Duodenal mucosa (tissue), 2 donors: ENCODE results near the gene ZBTB47.

ENCODE experiments used
- H3K27ac ChIP-seq: one replicate; pipeline ENCODE4 v1.7.0; 2013; ENCODE audit warnings: low read depth, low read length
- H3K27me3 ChIP-seq, 2 donors: one replicate each; pipeline ENCODE4 v1.7.0; 2013; ENCODE audit warnings: low read length in 2 of 2, control low read depth in 1 of 2; ENCODE audit not compliant: insufficient read depth in 2 of 2, control insufficient read depth in 1 of 2
- H3K36me3 ChIP-seq, 2 donors: one replicate each; pipeline ENCODE4 v1.7.0; 2013; ENCODE audit warnings: low read length in 2 of 2, control low read depth in 1 of 2; ENCODE audit not compliant: insufficient read depth in 2 of 2, control insufficient read depth in 1 of 2
- H3K4me1 ChIP-seq, 2 donors: one replicate each; pipeline ENCODE4 v1.7.0; 2013; ENCODE audit warnings: low read length in 2 of 2, control low read depth in 1 of 2; ENCODE audit not compliant: insufficient read depth in 2 of 2, control insufficient read depth in 1 of 2
- H3K4me3 ChIP-seq, 2 donors: one replicate each; pipeline ENCODE4 v1.7.0; 2013; ENCODE audit warnings: low read length in 2 of 2, low read depth in 1 of 2
- H3K9ac ChIP-seq, 2 donors: one replicate each; pipeline ENCODE4 v1.7.0; 2013; ENCODE audit warnings: low read length in 2 of 2, low read depth in 1 of 2
- H3K9me3 ChIP-seq, 2 donors: one replicate each; pipeline ENCODE4 v1.7.0; 2013; ENCODE audit warnings: low read length in 2 of 2, control low read depth in 1 of 2; ENCODE audit not compliant: control insufficient read depth in 1 of 2

Gene ZBTB47

GRCh38 chr3:42658771-42659390 lies 5.4 kb downstream of the ZBTB47 start:
- Histone ChIP-seq H3K27ac (no peak overlapping the region), H3K4me3 (no peak overlapping the region), H3K27me3 (no peaks in the 10 kb centered on the region), H3K4me1 (peaks cover under 1 to 4% of the 10 kb centered on the region in 2 donors), H3K36me3 (no peaks in the 10 kb centered on the region), H3K9ac (no peak overlapping the region), H3K9me3 (no peaks in the 10 kb centered on the region)

- Histone ChIP-seq H3K9ac (no peak overlapping the region), H3K36me3 (no peaks in the 10 kb centered on the region), H3K4me3 (no peak overlapping the region), H3K27me3 (no peaks in the 10 kb centered on the region), H3K9me3 (no peaks in the 10 kb centered on the region), H3K27ac (no peak overlapping the region), H3K4me1 (peaks cover 0 to 4% of the 10 kb centered on the region in 2 donors)
Observed at GRCh38 chr3:42659451-42660130, 6.1 kb downstream of the ZBTB47 start.

- Histone ChIP-seq H3K9ac (no peak overlapping the region), H3K4me1 (peaks cover 0 to 4% of the 10 kb centered on the region in 2 donors), H3K4me3 (no peak overlapping the region), H3K36me3 (no peaks in the 10 kb centered on the region), H3K27me3 (no peaks in the 10 kb centered on the region), H3K9me3 (no peaks in the 10 kb centered on the region), H3K27ac (no peak overlapping the region)
Observed at GRCh38 chr3:42660131-42660715, 6.7 kb downstream of the ZBTB47 start.

GRCh38 chr3:42660898-42661297 lies 7.4 kb downstream of the ZBTB47 start:
- H3K36me3 ChIP-seq, result no peaks in the 10 kb centered on the region
- no peak overlapping the region for H3K27ac ChIP-seq
- no peak overlapping the region for H3K4me3 ChIP-seq
- no peaks in the 10 kb centered on the region for H3K9me3 ChIP-seq
- H3K4me1 ChIP-seq, result no peaks in the 10 kb centered on the region
- H3K9ac ChIP-seq, result no peak overlapping the region
- H3K27me3 ChIP-seq, result no peaks in the 10 kb centered on the region

- Histone ChIP-seq H3K9ac (no peak overlapping the region), H3K27me3 (no peaks in the 10 kb centered on the region), H3K36me3 (no peaks in the 10 kb centered on the region), H3K9me3 (no peaks in the 10 kb centered on the region), H3K27ac (no peak overlapping the region), H3K4me3 (no peak overlapping the region), H3K4me1 (no peaks in the 10 kb centered on the region)
Observed at GRCh38 chr3:42661593-42662022, 8.1 kb downstream of the ZBTB47 start.

- Histone ChIP-seq H3K4me3 (no peak overlapping the region), H3K27ac (no peak overlapping the region), H3K27me3 (no peaks in the 10 kb centered on the region), H3K4me1 (peaks cover 0 to under 1% of the 10 kb centered on the region in 2 donors), H3K9ac (no peak overlapping the region), H3K9me3 (no peaks in the 10 kb centered on the region), H3K36me3 (no peaks in the 10 kb centered on the region)
Observed at GRCh38 chr3:42662037-42662812, 8.7 kb downstream of the ZBTB47 start.

GRCh38 chr3:42662813-42663535 lies 9.5 kb downstream of the ZBTB47 start:
- Histone ChIP-seq H3K9me3 (no peaks in the 10 kb centered on the region), H3K4me3 (no peak overlapping the region), H3K9ac (no peak overlapping the region), H3K4me1 (peaks cover 0 to 7% of the 10 kb centered on the region in 2 donors), H3K27me3 (no peaks in the 10 kb centered on the region), H3K27ac (no peak overlapping the region), H3K36me3 (no peaks in the 10 kb centered on the region)

- Histone ChIP-seq H3K4me1 (peaks cover 0 to 7% of the 10 kb centered on the region in 2 donors), H3K9me3 (no peaks in the 10 kb centered on the region), H3K9ac (no peak overlapping the region), H3K27ac (no peak overlapping the region), H3K4me3 (no peak overlapping the region), H3K36me3 (no peaks in the 10 kb centered on the region), H3K27me3 (no peaks in the 10 kb centered on the region)
Observed at GRCh38 chr3:42663581-42664437, 10.3 kb downstream of the ZBTB47 start.

GRCh38 chr3:42664438-42664803 lies 10.9 kb downstream of the ZBTB47 start:
- H3K27me3 ChIP-seq, result no peaks in the 10 kb centered on the region
- H3K9me3 ChIP-seq, result no peaks in the 10 kb centered on the region
- no peak overlapping the region for H3K27ac ChIP-seq
- no peak overlapping the region for H3K9ac ChIP-seq
- peaks cover 0 to 7% of the 10 kb centered on the region in 2 donors for H3K4me1 ChIP-seq
- no peak overlapping the region for H3K4me3 ChIP-seq
- no peaks in the 10 kb centered on the region for H3K36me3 ChIP-seq
